ENCODE results near the gene SLC25A1. TPM values are rescaled to one million over a fixed set of nuclear protein-coding genes. Genes with fewer than 3 reads are reported as not detected.

Gene SLC25A1
- total and polyA plus RNA-seq, 2 of the 8 experiments (the other 6 are each of a cell fraction or from before 2014, with no cell fraction given), result 110 to 148 TPM

GRCh38 chr22:19184276-19184997, 5.9 kb upstream of the SLC25A1 start (continued):
- no peak for TF ChIP-seq CTCF (IDR thresholded peaks at IDR 0.05; ENCODE audit: control extremely low read depth in 1 of 3, insufficient read depth in 1 of 3, low read depth in 1 of 3, low read length in 3 of 3)
- TF ChIP-seq SUZ12 (IDR thresholded peaks at IDR 0.05; ENCODE audit: low read length), result no peak
- TF ChIP-seq, protein P1, sequence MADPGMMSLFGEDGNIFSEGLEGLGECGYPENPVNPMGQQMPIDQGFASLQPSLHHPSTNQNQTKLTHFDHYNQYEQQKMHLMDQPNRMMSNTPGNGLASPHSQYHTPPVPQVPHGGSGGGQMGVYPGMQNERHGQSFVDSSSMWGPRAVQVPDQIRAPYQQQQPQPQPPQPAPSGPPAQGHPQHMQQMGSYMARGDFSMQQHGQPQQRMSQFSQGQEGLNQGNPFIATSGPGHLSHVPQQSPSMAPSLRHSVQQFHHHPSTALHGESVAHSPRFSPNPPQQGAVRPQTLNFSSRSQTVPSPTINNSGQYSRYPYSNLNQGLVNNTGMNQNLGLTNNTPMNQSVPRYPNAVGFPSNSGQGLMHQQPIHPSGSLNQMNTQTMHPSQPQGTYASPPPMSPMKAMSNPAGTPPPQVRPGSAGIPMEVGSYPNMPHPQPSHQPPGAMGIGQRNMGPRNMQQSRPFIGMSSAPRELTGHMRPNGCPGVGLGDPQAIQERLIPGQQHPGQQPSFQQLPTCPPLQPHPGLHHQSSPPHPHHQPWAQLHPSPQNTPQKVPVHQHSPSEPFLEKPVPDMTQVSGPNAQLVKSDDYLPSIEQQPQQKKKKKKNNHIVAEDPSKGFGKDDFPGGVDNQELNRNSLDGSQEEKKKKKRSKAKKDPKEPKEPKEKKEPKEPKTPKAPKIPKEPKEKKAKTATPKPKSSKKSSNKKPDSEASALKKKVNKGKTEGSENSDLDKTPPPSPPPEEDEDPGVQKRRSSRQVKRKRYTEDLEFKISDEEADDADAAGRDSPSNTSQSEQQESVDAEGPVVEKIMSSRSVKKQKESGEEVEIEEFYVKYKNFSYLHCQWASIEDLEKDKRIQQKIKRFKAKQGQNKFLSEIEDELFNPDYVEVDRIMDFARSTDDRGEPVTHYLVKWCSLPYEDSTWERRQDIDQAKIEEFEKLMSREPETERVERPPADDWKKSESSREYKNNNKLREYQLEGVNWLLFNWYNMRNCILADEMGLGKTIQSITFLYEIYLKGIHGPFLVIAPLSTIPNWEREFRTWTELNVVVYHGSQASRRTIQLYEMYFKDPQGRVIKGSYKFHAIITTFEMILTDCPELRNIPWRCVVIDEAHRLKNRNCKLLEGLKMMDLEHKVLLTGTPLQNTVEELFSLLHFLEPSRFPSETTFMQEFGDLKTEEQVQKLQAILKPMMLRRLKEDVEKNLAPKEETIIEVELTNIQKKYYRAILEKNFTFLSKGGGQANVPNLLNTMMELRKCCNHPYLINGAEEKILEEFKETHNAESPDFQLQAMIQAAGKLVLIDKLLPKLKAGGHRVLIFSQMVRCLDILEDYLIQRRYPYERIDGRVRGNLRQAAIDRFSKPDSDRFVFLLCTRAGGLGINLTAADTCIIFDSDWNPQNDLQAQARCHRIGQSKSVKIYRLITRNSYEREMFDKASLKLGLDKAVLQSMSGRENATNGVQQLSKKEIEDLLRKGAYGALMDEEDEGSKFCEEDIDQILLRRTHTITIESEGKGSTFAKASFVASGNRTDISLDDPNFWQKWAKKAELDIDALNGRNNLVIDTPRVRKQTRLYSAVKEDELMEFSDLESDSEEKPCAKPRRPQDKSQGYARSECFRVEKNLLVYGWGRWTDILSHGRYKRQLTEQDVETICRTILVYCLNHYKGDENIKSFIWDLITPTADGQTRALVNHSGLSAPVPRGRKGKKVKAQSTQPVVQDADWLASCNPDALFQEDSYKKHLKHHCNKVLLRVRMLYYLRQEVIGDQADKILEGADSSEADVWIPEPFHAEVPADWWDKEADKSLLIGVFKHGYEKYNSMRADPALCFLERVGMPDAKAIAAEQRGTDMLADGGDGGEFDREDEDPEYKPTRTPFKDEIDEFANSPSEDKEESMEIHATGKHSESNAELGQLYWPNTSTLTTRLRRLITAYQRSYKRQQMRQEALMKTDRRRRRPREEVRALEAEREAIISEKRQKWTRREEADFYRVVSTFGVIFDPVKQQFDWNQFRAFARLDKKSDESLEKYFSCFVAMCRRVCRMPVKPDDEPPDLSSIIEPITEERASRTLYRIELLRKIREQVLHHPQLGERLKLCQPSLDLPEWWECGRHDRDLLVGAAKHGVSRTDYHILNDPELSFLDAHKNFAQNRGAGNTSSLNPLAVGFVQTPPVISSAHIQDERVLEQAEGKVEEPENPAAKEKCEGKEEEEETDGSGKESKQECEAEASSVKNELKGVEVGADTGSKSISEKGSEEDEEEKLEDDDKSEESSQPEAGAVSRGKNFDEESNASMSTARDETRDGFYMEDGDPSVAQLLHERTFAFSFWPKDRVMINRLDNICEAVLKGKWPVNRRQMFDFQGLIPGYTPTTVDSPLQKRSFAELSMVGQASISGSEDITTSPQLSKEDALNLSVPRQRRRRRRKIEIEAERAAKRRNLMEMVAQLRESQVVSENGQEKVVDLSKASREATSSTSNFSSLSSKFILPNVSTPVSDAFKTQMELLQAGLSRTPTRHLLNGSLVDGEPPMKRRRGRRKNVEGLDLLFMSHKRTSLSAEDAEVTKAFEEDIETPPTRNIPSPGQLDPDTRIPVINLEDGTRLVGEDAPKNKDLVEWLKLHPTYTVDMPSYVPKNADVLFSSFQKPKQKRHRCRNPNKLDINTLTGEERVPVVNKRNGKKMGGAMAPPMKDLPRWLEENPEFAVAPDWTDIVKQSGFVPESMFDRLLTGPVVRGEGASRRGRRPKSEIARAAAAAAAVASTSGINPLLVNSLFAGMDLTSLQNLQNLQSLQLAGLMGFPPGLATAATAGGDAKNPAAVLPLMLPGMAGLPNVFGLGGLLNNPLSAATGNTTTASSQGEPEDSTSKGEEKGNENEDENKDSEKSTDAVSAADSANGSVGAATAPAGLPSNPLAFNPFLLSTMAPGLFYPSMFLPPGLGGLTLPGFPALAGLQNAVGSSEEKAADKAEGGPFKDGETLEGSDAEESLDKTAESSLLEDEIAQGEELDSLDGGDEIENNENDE (IDR thresholded peaks at IDR 0.05; ENCODE audit: insufficient replicate concordance, low read length), result no peak
- no peak for TF ChIP-seq USF2 (IDR thresholded peaks at IDR 0.05; ENCODE audit: low read length)
- TF ChIP-seq EZH2 (IDR thresholded peaks at IDR 0.05; ENCODE audit: low read depth, low read length, severe bottlenecking), result no peak
- no peak for TF ChIP-seq POLR2AphosphoS5 (IDR thresholded peaks at IDR 0.05; ENCODE audit: low read depth, low read length)

Data from H1 (cell line).